GM12878 (cell line): ENCODE results near the gene B3GNT4. TPM values are rescaled to one million over a fixed set of nuclear protein-coding genes. Genes with fewer than 3 reads are reported as not detected.

Experiments
- ATAC-seq: fragments of 200-7000 bp; cut with Tn5 transposase; 3 replicates; pipeline ENCODE4 v1.9.1; 2020; ENCODE audit warnings: mild to moderate bottlenecking, moderate library complexity
- BruUV-seq: library from RNA; stranded (reverse); fragments of 400-500 nt; replicated peaks from 2 replicates; lab custom pipeline; 2021; lab: Mats Ljungman, UMichigan
- CTCF ChIA-PET: fragments of 300-600 bp; sonication (Branson Sonifier 250); formaldehyde crosslinking; extraction: SDS; loops from one replicate; lab custom pipeline; 2021; ENCODE audit warnings: inconsistent platforms; lab: Yijun Ruan, JAX
- POLR2A ChIA-PET: fragments of 350-600 bp; formaldehyde crosslinking; extraction: SDS; loops from one replicate; lab custom pipeline; 2021; ENCODE audit warnings: inconsistent platforms; lab: Charles Lee
- RAD21 ChIA-PET: fragments of 300-600 bp; sonication (Branson Sonifier 250); formaldehyde crosslinking; loops from one replicate; lab custom pipeline; 2023; ENCODE audit warnings: antibody characterized with exemption; ENCODE audit not compliant: unreplicated experiment; lab: Charles Lee
- SMC1A ChIA-PET: fragments of 300-600 bp; sonication (Branson Sonifier 250); formaldehyde crosslinking; loops from one replicate; lab custom pipeline; 2023; ENCODE audit not compliant: unreplicated experiment, uncharacterized antibody; lab: Charles Lee
- DNase-seq: peaks from one replicate; pipeline ENCODE4 v3.0.0-alpha.2; 2011; ENCODE audit warnings: low read depth, low spot score
- FAIRE-seq: peaks from 3 replicates; lab custom pipeline; 2011; peaks lifted over from hg19 to GRCh38; lab: Jason Lieb, UNC
- H2AFZ ChIP-seq: 2 replicates; pipeline ENCODE4 v1.6.0; 2011; ENCODE audit warnings: low read depth, low read length, control low read depth; ENCODE audit not compliant: control insufficient read depth
- H3K27ac ChIP-seq: 2 replicates; pipeline ENCODE4 v1.5.1; 2011; ENCODE audit warnings: control low read depth; ENCODE audit not compliant: control insufficient read depth, insufficient read depth
- H3K27me3 ChIP-seq, 2 experiments: replicated peaks in 1 of 2; 2 replicates each; pipeline versions ENCODE4 v1.6.0 to v1.6.1; 2011; ENCODE audit warnings: low read length in 1 of 2; ENCODE audit not compliant: control insufficient read depth in 2 of 2, insufficient read depth in 2 of 2
- H3K36me3 ChIP-seq, 2 experiments: 2 replicates each; pipeline ENCODE4 v1.5.1; 2011; ENCODE audit warnings: low read length in 1 of 2; ENCODE audit not compliant: control insufficient read depth in 2 of 2, insufficient read depth in 2 of 2
- H3K4me1 ChIP-seq: 2 replicates; pipeline ENCODE4 v1.6.1; 2011; ENCODE audit warnings: mild to moderate bottlenecking, low read length, moderate library complexity, mixed read lengths; ENCODE audit not compliant: control insufficient read depth, insufficient read depth
- H3K4me2 ChIP-seq: 2 replicates; pipeline ENCODE4 v1.6.0; 2011; ENCODE audit warnings: control low read depth; ENCODE audit not compliant: control insufficient read depth, insufficient read depth
- H3K4me3 ChIP-seq: fragments of 200-600 bp; sonication (generic); 2 replicates; pipeline ENCODE4 v1.5.1; 2016
- H3K79me2 ChIP-seq: 2 replicates; pipeline ENCODE4 v1.6.0; 2011; ENCODE audit warnings: low read length; ENCODE audit not compliant: control insufficient read depth, insufficient read depth
- H3K9ac ChIP-seq: 2 replicates; pipeline ENCODE4 v1.8.0; 2011; ENCODE audit warnings: low read length, control low read depth, mixed read lengths; ENCODE audit not compliant: control insufficient read depth, insufficient read depth
- H3K9me3 ChIP-seq: replicated peaks from 3 replicates; pipeline ENCODE4 v1.5.1; 2011; ENCODE audit warnings: mild to moderate bottlenecking, low read length; ENCODE audit not compliant: control insufficient read depth, insufficient read depth
- H4K20me1 ChIP-seq: 2 replicates; pipeline ENCODE4 v1.6.0; 2011; ENCODE audit not compliant: control insufficient read depth, insufficient read depth
- BHLHE40 ChIP-seq, 2 experiments: fragments of 450-650 bp in 1 of 2; IDR thresholded peaks; 2 replicates each; pipeline ENCODE4 v1.6.1; 2011 to 2017; ENCODE audit warnings: low read depth in 2 of 2, borderline replicate concordance in 1 of 2, improper control_type of control experiment in 1 of 2, low read length in 1 of 2, mild to moderate bottlenecking in 1 of 2
- EED ChIP-seq: sonication (generic); IDR thresholded peaks from 2 replicates; pipeline ENCODE4 v1.6.1; 2016; ENCODE audit warnings: antibody characterized with exemption, low read depth
- MYC ChIP-seq: IDR thresholded peaks from 2 replicates; pipeline ENCODE4 v1.6.1; 2011; ENCODE audit warnings: mild to moderate bottlenecking, low read length, moderate library complexity, inconsistent platforms; ENCODE audit not compliant: insufficient read depth, insufficient replicate concordance, insufficient read length, severe bottlenecking
- POU2F2 ChIP-seq: IDR thresholded peaks from 3 replicates; pipeline ENCODE4 v1.6.1; 2011; ENCODE audit warnings: low read depth, mild to moderate bottlenecking, low read length, borderline replicate concordance
- SP1 ChIP-seq: IDR thresholded peaks from one replicate; pipeline ENCODE4 v1.6.1; 2011; ENCODE audit warnings: low read depth, low read length
- TCF12 ChIP-seq: IDR thresholded peaks from 2 replicates; pipeline ENCODE4 v1.6.1; 2011; ENCODE audit warnings: low read depth, mild to moderate bottlenecking, low read length
- WGBS: methylation state at CpG from one replicate; pipeline ENCODE4 v1.1.6; 2016; ENCODE audit warnings: low lambda C conversion rate; ENCODE audit not compliant: insufficient replicate concordance, insufficient coverage; ENCODE audit errors: missing lambda C conversion rate; 5-methylcytosine and 5-hydroxymethylcytosine counted together
- in situ Hi-C: fragments of 300-500 bp; cut with MboI; formaldehyde crosslinking; loops from 9 replicates; pipeline ENCODE4 v1.14.3; 2018; ENCODE audit warnings: mixed read lengths
- intact Hi-C: fragments of 100-400 bp; cut with micrococcal nuclease; formaldehyde crosslinking; loops from one replicate; pipeline ENCODE4 v1.14.2; 2022; ENCODE audit not compliant: unreplicated experiment
- polyA plus RNA-seq, 11 experiments: library from polyadenylated mRNA; depleted of rRNA in 4 of 11; unstranded in 6 of 11; stranded (reverse) in 5 of 11; fragments of >200 nt; fragmentation: Nextera tagmentation in 4 of 11; fragmentation: Illumina TruSeq in 1 of 11; extraction: Ambion mirVana in 4 of 11; extraction: Trizol in 1 of 11; gene quantifications; 1 replicate in 1 of 11; 2 replicates in 10 of 11; pipeline versions ENCODE4 v1.2.1 to v1.2.3, GENCODE V29; 2011 to 2016; ENCODE audit warnings: inconsistent platforms in 2 of 11, missing spikeins in 2 of 11, low read depth in 1 of 11
- total RNA-seq, 4 experiments: library from RNA; depleted of rRNA in 3 of 4; stranded (reverse); fragments of >200 nt in 3 of 4; fragmentation: Illumina TruSeq in 1 of 4; extraction: Trizol in 1 of 4; gene quantifications; 2 replicates each; pipeline versions ENCODE4 v1.2.1 to v1.2.3, GENCODE V29; 2013 to 2021
- TF ChIP-seq, protein P1 (sequence below): IDR thresholded peaks from 2 replicates; pipeline ENCODE4 v1.6.1; 2012; ENCODE audit warnings: low read depth, low read length, improper control_type of control experiment

B3GNT4 gene
- total and polyA plus RNA-seq, 10 of the 15 experiments (the other 5 are each of a cell fraction or from before 2014, with no cell fraction given) = 0.04 to 0.95 (median 0.88) TPM; not detected in 7

- Histone ChIP-seq H3K4me3 (peak within 1 kb of the TSS; percentile 50; the same call in 1 of the 2 replicates), H3K9ac (no peak within 1 kb of the TSS), H3K4me1 (peaks cover 7% of the 10 kb centered on the region), H3K27me3 (no peaks in the 10 kb centered on the region; a peak in 1 of 4 replicates), H3K4me2 (peak within 1 kb of the TSS; percentile 66), H3K36me3 (no peaks in the 10 kb centered on the region), H2AFZ (no peak within 1 kb of the TSS), H3K27ac (no peak within 1 kb of the TSS), H4K20me1 (no peaks in the 10 kb centered on the region), H3K9me3 (no peaks in the 10 kb centered on the region), H3K79me2 (no peaks in the 10 kb centered on the region)
- ChIA-PET POLR2A (interaction anchor here (0.7 kb wide), 1 partner anchor 113 kb away, joined by 9 read pairs; no protein-coding TSS in a partner anchor), RAD21 (interaction anchor here (0.9 kb wide), 1 partner anchor 115 kb away, joined by 3 read pairs; no protein-coding TSS in a partner anchor), SMC1A (interaction anchor here (0.7 to 1.3 kb wide), 2 partner anchors 35 to 50 kb away, joined by 3 read pairs; no protein-coding TSS in a partner anchor), CTCF (no interaction called here)
- in situ Hi-C loops = no loop called here
- intact Hi-C loops = no loop called here
- DNase-seq (no peak), FAIRE-seq (no peak), ATAC-seq (peak; percentile 79)
- WGBS = 9% methylated on average over 40 of the region's 63 CpGs
- TF ChIP-seq MYC = no peak
- TF ChIP-seq BHLHE40 (IDR thresholded peaks at IDR 0.05; ENCODE audit: borderline replicate concordance in 1 of 2, low read depth in 2 of 2, low read length in 1 of 2) = peak in 1 of 2 experiments; percentile 77; a peak in 2 of 4 replicates
- peak; percentile 50; the same call in 1 of the 2 replicates for TF ChIP-seq EED
- TF ChIP-seq TCF12 = 0 out of 2 replicates have a peak, but pooled peaks have one; percentile 4
- TF ChIP-seq, protein P1, sequence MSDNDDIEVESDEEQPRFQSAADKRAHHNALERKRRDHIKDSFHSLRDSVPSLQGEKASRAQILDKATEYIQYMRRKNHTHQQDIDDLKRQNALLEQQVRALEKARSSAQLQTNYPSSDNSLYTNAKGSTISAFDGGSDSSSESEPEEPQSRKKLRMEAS = no peak
- TF ChIP-seq POU2F2 = no peak
- TF ChIP-seq SP1 = no peak
- BruUV-seq = no TSS peak
Measured at GRCh38 chr12:122182887-122183587, 20.5 kb upstream of the B3GNT4 start, which contains the start of gene LRRC43. Gene LRRC43 (plus strand): TSS chr12:122183123. CDS start chr12:122183145, 22 bp downstream.
